KMS-11 (cell line): ENCODE measurements around the gene TMEM168.
A peak's percentile ranks its signal among the peaks of the same experiment; 100 is the strongest.

Source experiments
- H2AFZ ChIP-seq: fragments of 200-600 bp; sonication (generic); 2 replicates; pipeline ENCODE4 v1.6.1; 2016; ENCODE audit warnings: antibody characterized with exemption, mixed run types, low read depth
- H3K27ac ChIP-seq: fragments of 200-600 bp; sonication (generic); 2 replicates; pipeline ENCODE4 v1.6.1; 2016; ENCODE audit warnings: mild to moderate bottlenecking, mixed run types
- H3K27me3 ChIP-seq: fragments of 200-600 bp; sonication (generic); 2 replicates; pipeline ENCODE4 v1.6.1; 2017; ENCODE audit warnings: mild to moderate bottlenecking, low read depth, mixed run types, moderate library complexity; ENCODE audit not compliant: insufficient read depth
- H3K36me3 ChIP-seq: fragments of 200-600 bp; sonication (generic); 2 replicates; pipeline ENCODE4 v1.6.1; 2017; ENCODE audit warnings: mild to moderate bottlenecking, mixed run types; ENCODE audit not compliant: insufficient read depth
- H3K4me1 ChIP-seq: fragments of 200-600 bp; sonication (generic); 2 replicates; pipeline ENCODE4 v1.6.1; 2016; ENCODE audit warnings: mild to moderate bottlenecking, low read depth, mixed run types; ENCODE audit not compliant: poor library complexity, severe bottlenecking
- H3K4me2 ChIP-seq: fragments of 200-600 bp; sonication (generic); 2 replicates; pipeline ENCODE4 v1.7.0; 2016; ENCODE audit warnings: mild to moderate bottlenecking, mixed run types
- H3K4me3 ChIP-seq: fragments of 200-600 bp; sonication (generic); IDR thresholded peaks from 2 replicates; pipeline ENCODE4 v1.6.1; 2017; ENCODE audit warnings: low read depth, low read length, mixed read lengths; ENCODE audit not compliant: insufficient read depth
- H3K79me2 ChIP-seq: fragments of 200-600 bp; sonication (generic); 2 replicates; pipeline ENCODE4 v1.6.1; 2016; ENCODE audit warnings: low read depth, mixed run types; ENCODE audit not compliant: insufficient read depth
- H3K9ac ChIP-seq: fragments of 200-600 bp; sonication (generic); 2 replicates; pipeline ENCODE4 v1.6.1; 2016; ENCODE audit warnings: mild to moderate bottlenecking, mixed run types
- H4K20me1 ChIP-seq: fragments of 200-600 bp; sonication (generic); 2 replicates; pipeline ENCODE4 v1.6.1; 2016; ENCODE audit warnings: mild to moderate bottlenecking, mixed run types; ENCODE audit not compliant: insufficient read depth
- CTCF ChIP-seq: fragments of 200-600 bp; sonication (generic); conservative IDR thresholded peaks from 2 replicates; pipeline ENCODE4 v1.6.1; 2017; ENCODE audit warnings: low read depth, mild to moderate bottlenecking, antibody characterized with exemption, low read length, moderate library complexity, mixed read lengths

Gene TMEM168

GRCh38 chr7:112788778-112789343 lies 1.3 kb downstream of the TMEM168 start:
- peaks cover 45% of the 10 kb centered on the region for H3K79me2 ChIP-seq
- peaks cover 25% of the 10 kb centered on the region for H3K4me1 ChIP-seq
- H2AFZ ChIP-seq, result peak overlapping the region; percentile 96; the same call in 1 of the 2 replicates
- TF ChIP-seq CTCF, result no peak
- H3K4me2 ChIP-seq, result peak overlapping the region; percentile 83
- peak overlapping the region; percentile 95; the same call in 1 of the 2 replicates for H3K9ac ChIP-seq
- no peaks in the 10 kb centered on the region for H4K20me1 ChIP-seq
- H3K4me3 ChIP-seq, result no peak overlapping the region
- no peaks in the 10 kb centered on the region for H3K27me3 ChIP-seq
- peak overlapping the region; percentile 76; the same call in 1 of the 2 replicates for H3K27ac ChIP-seq
- H3K36me3 ChIP-seq, result no peaks in the 10 kb centered on the region; the same call in 1 of the 2 replicates

- Histone ChIP-seq H3K36me3 (peaks cover 8% of the 10 kb centered on the region; the same call in 1 of the 2 replicates), H3K4me2 (no peak overlapping the region), H3K4me3 (no peak overlapping the region), H3K9ac (no peak overlapping the region), H3K79me2 (peaks cover 43% of the 10 kb centered on the region), H2AFZ (no peak overlapping the region), H3K27me3 (no peaks in the 10 kb centered on the region), H3K4me1 (peaks cover 12% of the 10 kb centered on the region), H4K20me1 (no peaks in the 10 kb centered on the region), H3K27ac (no peak overlapping the region)
- TF ChIP-seq CTCF, result no peak
These were observed 5.6 kb downstream of the TMEM168 start for GRCh38 chr7:112784603-112785002.

- no peak overlapping the region for H2AFZ ChIP-seq
- peaks cover 8% of the 10 kb centered on the region; the same call in 1 of the 2 replicates for H3K36me3 ChIP-seq
- no peak overlapping the region for H3K27ac ChIP-seq
- no peaks in the 10 kb centered on the region for H3K4me1 ChIP-seq
- no peak overlapping the region for H3K9ac ChIP-seq
- no peak overlapping the region for H3K4me2 ChIP-seq
- H4K20me1 ChIP-seq, result no peaks in the 10 kb centered on the region
- H3K79me2 ChIP-seq, result peaks cover 25% of the 10 kb centered on the region; the same call in 1 of the 2 replicates
- H3K4me3 ChIP-seq, result no peak overlapping the region
- TF ChIP-seq CTCF, result no peak
- H3K27me3 ChIP-seq, result no peaks in the 10 kb centered on the region
These were observed 7.7 kb downstream of the TMEM168 start for GRCh38 chr7:112782498-112782897.

- H3K4me2 ChIP-seq, result no peak overlapping the region
These were observed 8.6 kb downstream of the TMEM168 start for GRCh38 chr7:112781558-112781957.

More at GRCh38 chr7:112781558-112781957, 8.6 kb downstream of the TMEM168 start:
- Histone ChIP-seq H3K4me3 (no peak overlapping the region), H2AFZ (no peak overlapping the region), H3K27ac (no peak overlapping the region), H3K9ac (no peak overlapping the region), H3K79me2 (peaks cover 16% of the 10 kb centered on the region; the same call in 1 of the 2 replicates), H4K20me1 (no peaks in the 10 kb centered on the region), H3K4me1 (no peaks in the 10 kb centered on the region), H3K27me3 (no peaks in the 10 kb centered on the region), H3K36me3 (peaks cover 8% of the 10 kb centered on the region; the same call in 1 of the 2 replicates)
- no peak for TF ChIP-seq CTCF
